PC-9 (cell line): ENCODE results near the gene CD83.

Experiments used
- EZH2 ChIP-seq: fragments of 200-600 bp; sonication (generic); IDR thresholded peaks from 2 replicates; pipeline ENCODE4 v1.8.0; 2017; ENCODE audit warnings: antibody characterized with exemption, low read depth
- TF ChIP-seq, protein P1 (sequence below): fragments of 200-600 bp; sonication (generic); conservative IDR thresholded peaks from 2 replicates; pipeline ENCODE4 v1.6.1; 2017; ENCODE audit warnings: mixed run types, antibody characterized with exemption, mild to moderate bottlenecking, moderate library complexity

GRCh38 chr6:14079433-14079832, 38.1 kb upstream of the CD83 start:
- TF ChIP-seq, protein P1, sequence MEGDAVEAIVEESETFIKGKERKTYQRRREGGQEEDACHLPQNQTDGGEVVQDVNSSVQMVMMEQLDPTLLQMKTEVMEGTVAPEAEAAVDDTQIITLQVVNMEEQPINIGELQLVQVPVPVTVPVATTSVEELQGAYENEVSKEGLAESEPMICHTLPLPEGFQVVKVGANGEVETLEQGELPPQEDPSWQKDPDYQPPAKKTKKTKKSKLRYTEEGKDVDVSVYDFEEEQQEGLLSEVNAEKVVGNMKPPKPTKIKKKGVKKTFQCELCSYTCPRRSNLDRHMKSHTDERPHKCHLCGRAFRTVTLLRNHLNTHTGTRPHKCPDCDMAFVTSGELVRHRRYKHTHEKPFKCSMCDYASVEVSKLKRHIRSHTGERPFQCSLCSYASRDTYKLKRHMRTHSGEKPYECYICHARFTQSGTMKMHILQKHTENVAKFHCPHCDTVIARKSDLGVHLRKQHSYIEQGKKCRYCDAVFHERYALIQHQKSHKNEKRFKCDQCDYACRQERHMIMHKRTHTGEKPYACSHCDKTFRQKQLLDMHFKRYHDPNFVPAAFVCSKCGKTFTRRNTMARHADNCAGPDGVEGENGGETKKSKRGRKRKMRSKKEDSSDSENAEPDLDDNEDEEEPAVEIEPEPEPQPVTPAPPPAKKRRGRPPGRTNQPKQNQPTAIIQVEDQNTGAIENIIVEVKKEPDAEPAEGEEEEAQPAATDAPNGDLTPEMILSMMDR, result no peak
- TF ChIP-seq EZH2, result no peak
